Gastrocnemius medialis (tissue), 4 donors: ENCODE measurements around the gene PDE8A. TPM values are rescaled to one million over a fixed set of nuclear protein-coding genes. Genes with fewer than 3 reads are reported as not detected.
A peak's percentile ranks its signal among the peaks of the same experiment; 100 is the strongest.

Source experiments
- ATAC-seq, 2 donors: fragments of 150-250 bp; one replicate each; pipeline ENCODE4 v1.9.1; 2016
- DNase-seq, 2 donors: peaks; one replicate each; pipeline ENCODE4 v3.0.0-alpha.2; 2019
- H3K27ac ChIP-seq, 4 donors: fragments of 200-600 bp; sonication (generic); 1 replicate in 1 of 4; 2 replicates in 3 of 4; pipeline ENCODE4 v1.5.1; 2016 to 2018; ENCODE audit warnings: mild to moderate bottlenecking in 2 of 4, moderate library complexity in 1 of 4
- H3K27me3 ChIP-seq, 3 donors: fragments of 200-600 bp; sonication (generic) in 2 of 3; 1 replicate in 1 of 3; 2 replicates in 2 of 3; pipeline versions ENCODE4 v1.5.1 to v1.6.0; 2016 to 2019; ENCODE audit warnings: mild to moderate bottlenecking in 1 of 3, moderate library complexity in 1 of 3
- H3K36me3 ChIP-seq, 2 donors: fragments of 200-600 bp; sonication (generic) in 1 of 2; one replicate each; pipeline ENCODE4 v1.5.1; 2017 to 2018
- H3K4me1 ChIP-seq, 2 donors: fragments of 200-600 bp; sonication (generic) in 1 of 2; one replicate each; pipeline ENCODE4 v1.5.1; 2016 to 2017; ENCODE audit warnings: mild to moderate bottlenecking in 2 of 2
- H3K4me3 ChIP-seq, 4 donors: fragments of 200-600 bp; sonication (generic) in 3 of 4; 1 replicate in 1 of 4; 2 replicates in 3 of 4; pipeline ENCODE4 v1.5.1; 2016 to 2019; ENCODE audit warnings: mild to moderate bottlenecking in 2 of 4
- H3K9me3 ChIP-seq, 3 donors: fragments of 200-600 bp; sonication (generic) in 2 of 3; 1 replicate in 1 of 3; 2 replicates in 2 of 3; pipeline ENCODE4 v1.5.1; 2016 to 2019
- CTCF ChIP-seq, 5 experiments: fragments of 450-650 bp in 3 of 5; fragments of 200-600 bp in 2 of 5; sonication (generic) in 2 of 5; IDR thresholded peaks in 4 of 5; conservative IDR thresholded peaks in 1 of 5; 1 replicate in 4 of 5; 2 replicates in 1 of 5; pipeline ENCODE4 v1.5.1; 2016 to 2019; ENCODE audit warnings: antibody characterized with exemption in 5 of 5, mild to moderate bottlenecking in 3 of 5, moderate library complexity in 3 of 5
- POLR2A ChIP-seq, 2 donors: fragments of 450-650 bp; IDR thresholded peaks; one replicate each; pipeline ENCODE4 v1.6.1; 2017; ENCODE audit warnings: antibody characterized with exemption in 2 of 2, mild to moderate bottlenecking in 2 of 2, moderate library complexity in 2 of 2
- in situ Hi-C, 4 donors: fragments of 200-750 bp; cut with MboI; loops; one replicate each; pipeline versions ENCODE4 v1.15.0 to v1.8.0; 2017; ENCODE audit warnings: low sequenced_read_pairs in 4 of 4
- intact Hi-C: fragments of 100-400 bp; cut with DNase I; formaldehyde crosslinking; loops from one replicate; pipeline ENCODE4 v1.15.1; 2023; ENCODE audit warnings: low total_unique reads
- total RNA-seq, 4 donors: library from RNA; depleted of rRNA; stranded (reverse); fragments of >200 nt; gene quantifications; one replicate each; pipeline versions ENCODE4 v1.1.0 to v1.2.3, GENCODE V29; 2016

The PDE8A gene
- total RNA-seq, 4 donors from 2014 or later = 6.3 to 20.6 (median 13.9) TPM

- no peaks in the 10 kb centered on the region for H3K9me3 ChIP-seq
- peak overlapping the region; percentile 1 to 67 (median 37) for H3K27ac ChIP-seq
- no peaks in the 10 kb centered on the region for H3K27me3 ChIP-seq
- H3K36me3 ChIP-seq = no peaks in the 10 kb centered on the region
- in situ Hi-C loops (no loop called here), intact Hi-C loops (no loop called here)
- DNase-seq = no peak
- TF ChIP-seq POLR2A (IDR thresholded peaks at IDR 0.05) (no peak), CTCF (IDR thresholded peaks at IDR 0.05 in 4 of 5, conservative IDR thresholded peaks at IDR 0.05 in 1 of 5) (no peak)
- peak; percentile 66 to 70 for ATAC-seq
- peaks cover 52 to 56% of the 10 kb centered on the region in 2 donors for H3K4me1 ChIP-seq
- H3K4me3 ChIP-seq = no peak overlapping the region
These were observed 22.1 kb downstream of the PDE8A start for GRCh38 chr15:85003593-85004312.

DNA sequence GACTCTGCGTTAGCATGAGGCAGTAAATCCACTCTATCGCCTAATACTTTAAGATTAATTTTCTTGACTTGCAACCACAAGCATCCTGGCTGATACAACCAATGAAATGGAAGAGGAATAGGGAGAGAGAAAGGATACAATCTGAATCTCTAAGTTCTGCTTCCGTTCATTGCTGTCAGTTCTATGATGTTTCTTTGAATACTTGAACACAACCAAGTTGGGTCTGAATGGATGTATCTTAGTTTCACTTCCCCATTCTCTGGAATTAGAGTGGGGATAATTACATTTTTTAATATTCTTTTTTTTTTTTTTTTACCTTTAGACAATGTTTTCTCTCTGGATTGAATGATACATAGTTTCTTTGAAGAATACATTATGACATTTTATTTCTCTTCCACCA, 22.9 kb downstream of the PDE8A start:
- ATAC-seq (no peak), DNase-seq (no peak)
- Histone ChIP-seq H3K27me3 (no peaks in the 10 kb centered on the region), H3K27ac (peak overlapping the region in 3 of 4 donors; percentile 32 to 67 (median 42)), H3K4me3 (no peak overlapping the region), H3K36me3 (no peaks in the 10 kb centered on the region), H3K9me3 (no peaks in the 10 kb centered on the region), H3K4me1 (peaks cover 57 to 64% of the 10 kb centered on the region in 2 donors)
- in situ Hi-C loops = no loop called here
- TF ChIP-seq CTCF (IDR thresholded peaks at IDR 0.05 in 4 of 5, conservative IDR thresholded peaks at IDR 0.05 in 1 of 5) = no peak
- no peak for TF ChIP-seq POLR2A (IDR thresholded peaks at IDR 0.05)
- intact Hi-C loops = no loop called here

GRCh38 chr15:85005319-85005718, 23.7 kb downstream of the PDE8A start:
- ATAC-seq (no peak), DNase-seq (no peak)
- TF ChIP-seq POLR2A (IDR thresholded peaks at IDR 0.05) = no peak
- TF ChIP-seq CTCF (IDR thresholded peaks at IDR 0.05 in 4 of 5, conservative IDR thresholded peaks at IDR 0.05 in 1 of 5) = no peak
- H3K27ac ChIP-seq = peak overlapping the region in 1 of 4 donors; percentile 37
- in situ Hi-C loops = no loop called here
- no peak overlapping the region for H3K4me3 ChIP-seq
- H3K9me3 ChIP-seq = no peaks in the 10 kb centered on the region
- no peaks in the 10 kb centered on the region for H3K36me3 ChIP-seq
- H3K4me1 ChIP-seq = peaks cover 60 to 67% of the 10 kb centered on the region in 2 donors
- H3K27me3 ChIP-seq = no peaks in the 10 kb centered on the region
- intact Hi-C loops = no loop called here

DNA sequence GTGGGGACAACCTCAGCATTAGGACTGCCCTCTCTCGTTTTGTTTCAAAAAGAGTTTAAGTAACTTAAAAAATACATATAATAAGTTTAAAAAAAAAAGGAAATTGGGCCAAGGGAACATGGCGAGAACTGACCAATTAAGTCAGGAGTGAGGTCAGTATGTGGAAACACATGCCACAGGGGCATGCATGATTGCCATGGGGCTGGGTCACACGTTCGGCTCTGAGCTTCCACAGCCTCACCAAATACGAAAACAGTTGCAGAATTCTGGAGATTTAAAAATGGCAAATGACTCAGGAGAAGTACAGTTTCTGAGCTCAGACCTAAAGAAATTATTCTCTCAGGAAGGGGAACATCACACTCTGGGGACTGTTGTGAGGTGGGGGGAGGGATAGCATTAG, 24.1 kb downstream of the PDE8A start:
- no peak for DNase-seq
- Histone ChIP-seq H3K9me3 (no peaks in the 10 kb centered on the region), H3K4me3 (no peak overlapping the region), H3K36me3 (no peaks in the 10 kb centered on the region), H3K4me1 (peaks cover 60 to 67% of the 10 kb centered on the region in 2 donors), H3K27me3 (no peaks in the 10 kb centered on the region), H3K27ac (peak overlapping the region in 1 of 4 donors; percentile 37)
- TF ChIP-seq CTCF (IDR thresholded peaks at IDR 0.05 in 4 of 5, conservative IDR thresholded peaks at IDR 0.05 in 1 of 5) (no peak), POLR2A (IDR thresholded peaks at IDR 0.05) (no peak)
- ATAC-seq = peak in 1 of 2 donors; percentile 52
- intact Hi-C loops (no loop called here), in situ Hi-C loops (no loop called here)
